SK-N-SH treated with all-trans-retinoic acid at 6 μM for 48 hours (cell line): ENCODE results near the gene PPIL1.

Experiments used
- ATAC-seq: fragments of 200-7000 bp; cut with Tn5 transposase; 3 replicates; pipeline ENCODE4 v1.9.1; 2020; ENCODE audit warnings: mild to moderate bottlenecking, moderate library complexity
- ARNTL ChIP-seq: fragments of 450-650 bp; formaldehyde crosslinking; IDR thresholded peaks from 2 replicates; pipeline ENCODE4 v1.5.0; 2020; ENCODE audit warnings: low read depth, mild to moderate bottlenecking, moderate library complexity, borderline replicate concordance
- BACH2 ChIP-seq: fragments of 250-450 bp; sonication (Bioruptor Pico); IDR thresholded peaks from 2 replicates; pipeline ENCODE4 v1.9.0; 2021; ENCODE audit warnings: mild to moderate bottlenecking, borderline replicate concordance
- CSDC2 ChIP-seq: fragments of 250-450 bp; sonication (Bioruptor Pico); IDR thresholded peaks from 2 replicates; pipeline ENCODE4 v1.5.0; 2020; ENCODE audit warnings: mild to moderate bottlenecking, moderate library complexity
- CSRNP3 ChIP-seq: fragments of 250-450 bp; sonication (Bioruptor Pico); IDR thresholded peaks from 2 replicates; pipeline ENCODE4 v1.5.1; 2021; ENCODE audit warnings: mild to moderate bottlenecking, moderate library complexity
- ESRRG ChIP-seq: fragments of 250-450 bp; sonication (Bioruptor Pico); IDR thresholded peaks from 2 replicates; pipeline ENCODE4 v1.6.1; 2021; ENCODE audit warnings: mild to moderate bottlenecking
- GLIS3 ChIP-seq: fragments of 250-450 bp; sonication (Bioruptor Pico); IDR thresholded peaks from 2 replicates; pipeline ENCODE4 v1.5.0; 2020; ENCODE audit warnings: mild to moderate bottlenecking, moderate library complexity
- ISL1 ChIP-seq: fragments of 250-450 bp; sonication (Bioruptor Pico); IDR thresholded peaks from 2 replicates; pipeline ENCODE4 v2.1.2; 2022; ENCODE audit warnings: mild to moderate bottlenecking, moderate library complexity
- OSR1 ChIP-seq: fragments of 250-450 bp; sonication (Bioruptor Pico); IDR thresholded peaks from 2 replicates; pipeline ENCODE4 v1.8.0; 2022; ENCODE audit warnings: moderate library complexity, mild to moderate bottlenecking, inconsistent platforms
- PPARA ChIP-seq: fragments of 250-450 bp; sonication (Bioruptor Pico); IDR thresholded peaks from 2 replicates; pipeline ENCODE4 v1.5.0; 2020; ENCODE audit warnings: mild to moderate bottlenecking, borderline replicate concordance
- RARB ChIP-seq: fragments of 250-450 bp; sonication (Bioruptor Pico); IDR thresholded peaks from 2 replicates; pipeline ENCODE4 v1.8.0; 2021; ENCODE audit warnings: mild to moderate bottlenecking, moderate library complexity
- SNAI2 ChIP-seq: fragments of 250-450 bp; sonication (Bioruptor Pico); IDR thresholded peaks from 2 replicates; pipeline ENCODE4 v1.5.0; 2020; ENCODE audit warnings: mild to moderate bottlenecking, moderate library complexity
- TCF4 ChIP-seq: fragments of 250-450 bp; sonication (Bioruptor Pico); IDR thresholded peaks from 2 replicates; pipeline ENCODE4 v1.8.0; 2021; ENCODE audit warnings: mild to moderate bottlenecking, moderate library complexity, borderline replicate concordance
- TOX ChIP-seq: fragments of 250-450 bp; sonication (Bioruptor Pico); IDR thresholded peaks from 2 replicates; pipeline ENCODE4 v1.8.0; 2021; ENCODE audit warnings: mild to moderate bottlenecking, moderate library complexity, borderline replicate concordance
- ZC3H10 ChIP-seq: fragments of 250-450 bp; sonication (Bioruptor Pico); IDR thresholded peaks from 2 replicates; pipeline ENCODE4 v1.5.1; 2021; ENCODE audit warnings: mild to moderate bottlenecking, moderate library complexity
- ZFP30 ChIP-seq: fragments of 450-650 bp; formaldehyde crosslinking; IDR thresholded peaks from 2 replicates; pipeline ENCODE4 v1.5.0; 2022; ENCODE audit warnings: mild to moderate bottlenecking, moderate library complexity
- ZNF565 ChIP-seq: fragments of 450-650 bp; formaldehyde crosslinking; conservative IDR thresholded peaks from 2 replicates; pipeline ENCODE4 v1.5.0; 2020; ENCODE audit warnings: low read depth, mild to moderate bottlenecking, moderate library complexity
- ZNF70 ChIP-seq: fragments of 450-650 bp; formaldehyde crosslinking; IDR thresholded peaks from 2 replicates; pipeline ENCODE4 v1.5.0; 2020; ENCODE audit warnings: mild to moderate bottlenecking, moderate library complexity
- ZNF8 ChIP-seq: fragments of 450-650 bp; formaldehyde crosslinking; IDR thresholded peaks from 2 replicates; pipeline ENCODE4 v1.5.0; 2020; ENCODE audit warnings: mild to moderate bottlenecking, moderate library complexity
- TF ChIP-seq, protein P1 (sequence below): fragments of 250-450 bp; sonication (Bioruptor Pico); IDR thresholded peaks from 2 replicates; pipeline ENCODE4 v1.5.1; 2020; ENCODE audit warnings: low read depth, mild to moderate bottlenecking, moderate library complexity
- TF ChIP-seq, protein P2 (sequence below): fragments of 250-450 bp; sonication (Bioruptor Pico); IDR thresholded peaks from 2 replicates; pipeline ENCODE4 v1.5.0; 2020; ENCODE audit warnings: mild to moderate bottlenecking, moderate library complexity
- TF ChIP-seq, protein P3 (sequence below): fragments of 250-450 bp; sonication (Bioruptor Pico); IDR thresholded peaks from 2 replicates; pipeline ENCODE4 v1.8.0; 2020; ENCODE audit warnings: mild to moderate bottlenecking, moderate library complexity, borderline replicate concordance

Gene PPIL1

DNA sequence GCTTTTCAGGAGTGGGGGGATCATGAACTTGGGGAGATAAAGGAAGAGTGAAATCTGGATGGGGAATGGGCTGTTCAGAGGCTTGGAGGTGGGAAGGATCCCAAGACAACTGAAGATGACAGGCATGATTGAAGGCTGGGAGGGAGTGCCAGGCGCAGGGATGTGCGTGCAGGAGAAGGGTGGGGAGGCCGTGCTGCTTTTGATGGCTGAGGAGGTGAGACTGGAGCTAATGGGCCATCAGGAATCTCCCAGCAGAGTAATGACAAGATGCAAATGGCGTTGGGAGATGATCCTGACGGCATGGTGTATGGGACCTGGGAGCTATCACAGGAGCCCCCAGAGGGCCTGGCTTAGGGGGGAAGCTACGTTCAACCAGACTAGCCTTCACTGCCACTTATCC is 36.9 kb downstream of the PPIL1 start:
- TF ChIP-seq GLIS3 (CRISPR knock-in tag) (no peak), TOX (CRISPR knock-in tag) (no peak), ZFP30 (CRISPR knock-in tag) (no peak), CSRNP3 (no peak), SNAI2 (CRISPR knock-in tag) (no peak), CSDC2 (no peak)
- TF ChIP-seq, protein P1, sequence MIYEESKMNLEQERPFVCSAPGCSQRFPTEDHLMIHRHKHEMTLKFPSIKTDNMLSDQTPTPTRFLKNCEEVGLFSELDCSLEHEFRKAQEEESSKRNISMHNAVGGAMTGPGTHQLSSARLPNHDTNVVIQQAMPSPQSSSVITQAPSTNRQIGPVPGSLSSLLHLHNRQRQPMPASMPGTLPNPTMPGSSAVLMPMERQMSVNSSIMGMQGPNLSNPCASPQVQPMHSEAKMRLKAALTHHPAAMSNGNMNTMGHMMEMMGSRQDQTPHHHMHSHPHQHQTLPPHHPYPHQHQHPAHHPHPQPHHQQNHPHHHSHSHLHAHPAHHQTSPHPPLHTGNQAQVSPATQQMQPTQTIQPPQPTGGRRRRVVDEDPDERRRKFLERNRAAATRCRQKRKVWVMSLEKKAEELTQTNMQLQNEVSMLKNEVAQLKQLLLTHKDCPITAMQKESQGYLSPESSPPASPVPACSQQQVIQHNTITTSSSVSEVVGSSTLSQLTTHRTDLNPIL (CRISPR knock-in tag): no peak
- TF ChIP-seq, protein P2, sequence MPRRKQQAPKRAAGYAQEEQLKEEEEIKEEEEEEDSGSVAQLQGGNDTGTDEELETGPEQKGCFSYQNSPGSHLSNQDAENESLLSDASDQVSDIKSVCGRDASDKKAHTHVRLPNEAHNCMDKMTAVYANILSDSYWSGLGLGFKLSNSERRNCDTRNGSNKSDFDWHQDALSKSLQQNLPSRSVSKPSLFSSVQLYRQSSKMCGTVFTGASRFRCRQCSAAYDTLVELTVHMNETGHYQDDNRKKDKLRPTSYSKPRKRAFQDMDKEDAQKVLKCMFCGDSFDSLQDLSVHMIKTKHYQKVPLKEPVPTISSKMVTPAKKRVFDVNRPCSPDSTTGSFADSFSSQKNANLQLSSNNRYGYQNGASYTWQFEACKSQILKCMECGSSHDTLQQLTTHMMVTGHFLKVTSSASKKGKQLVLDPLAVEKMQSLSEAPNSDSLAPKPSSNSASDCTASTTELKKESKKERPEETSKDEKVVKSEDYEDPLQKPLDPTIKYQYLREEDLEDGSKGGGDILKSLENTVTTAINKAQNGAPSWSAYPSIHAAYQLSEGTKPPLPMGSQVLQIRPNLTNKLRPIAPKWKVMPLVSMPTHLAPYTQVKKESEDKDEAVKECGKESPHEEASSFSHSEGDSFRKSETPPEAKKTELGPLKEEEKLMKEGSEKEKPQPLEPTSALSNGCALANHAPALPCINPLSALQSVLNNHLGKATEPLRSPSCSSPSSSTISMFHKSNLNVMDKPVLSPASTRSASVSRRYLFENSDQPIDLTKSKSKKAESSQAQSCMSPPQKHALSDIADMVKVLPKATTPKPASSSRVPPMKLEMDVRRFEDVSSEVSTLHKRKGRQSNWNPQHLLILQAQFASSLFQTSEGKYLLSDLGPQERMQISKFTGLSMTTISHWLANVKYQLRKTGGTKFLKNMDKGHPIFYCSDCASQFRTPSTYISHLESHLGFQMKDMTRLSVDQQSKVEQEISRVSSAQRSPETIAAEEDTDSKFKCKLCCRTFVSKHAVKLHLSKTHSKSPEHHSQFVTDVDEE (CRISPR knock-in tag): no peak
- ATAC-seq: no peak

DNA sequence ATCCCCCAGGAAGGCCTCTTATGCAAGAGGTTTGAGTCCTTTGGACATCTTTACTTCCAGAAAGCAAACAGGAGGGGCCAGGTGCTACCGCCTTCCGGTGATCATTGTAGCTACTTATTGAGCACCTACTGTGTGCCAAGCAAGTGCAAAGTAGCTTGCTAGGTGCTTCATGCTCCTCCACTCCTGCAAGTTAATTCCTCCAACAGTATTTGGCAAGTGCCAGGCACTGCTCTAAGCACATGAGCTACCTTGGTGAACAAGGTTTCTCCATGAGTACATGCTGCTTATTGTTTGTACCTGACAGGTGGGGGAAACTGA is 37.6 kb downstream of the PPIL1 start:
- TF ChIP-seq, protein P3, sequence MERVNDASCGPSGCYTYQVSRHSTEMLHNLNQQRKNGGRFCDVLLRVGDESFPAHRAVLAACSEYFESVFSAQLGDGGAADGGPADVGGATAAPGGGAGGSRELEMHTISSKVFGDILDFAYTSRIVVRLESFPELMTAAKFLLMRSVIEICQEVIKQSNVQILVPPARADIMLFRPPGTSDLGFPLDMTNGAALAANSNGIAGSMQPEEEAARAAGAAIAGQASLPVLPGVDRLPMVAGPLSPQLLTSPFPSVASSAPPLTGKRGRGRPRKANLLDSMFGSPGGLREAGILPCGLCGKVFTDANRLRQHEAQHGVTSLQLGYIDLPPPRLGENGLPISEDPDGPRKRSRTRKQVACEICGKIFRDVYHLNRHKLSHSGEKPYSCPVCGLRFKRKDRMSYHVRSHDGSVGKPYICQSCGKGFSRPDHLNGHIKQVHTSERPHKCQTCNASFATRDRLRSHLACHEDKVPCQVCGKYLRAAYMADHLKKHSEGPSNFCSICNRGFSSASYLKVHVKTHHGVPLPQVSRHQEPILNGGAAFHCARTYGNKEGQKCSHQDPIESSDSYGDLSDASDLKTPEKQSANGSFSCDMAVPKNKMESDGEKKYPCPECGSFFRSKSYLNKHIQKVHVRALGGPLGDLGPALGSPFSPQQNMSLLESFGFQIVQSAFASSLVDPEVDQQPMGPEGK (CRISPR knock-in tag): no peak
- TF ChIP-seq ESRRG: no peak
- no peak for TF ChIP-seq ZNF8 (CRISPR knock-in tag)
- no peak for TF ChIP-seq ZNF70 (CRISPR knock-in tag)
- no peak for TF ChIP-seq ISL1
- TF ChIP-seq BACH2 (CRISPR knock-in tag): no peak
- TF ChIP-seq, protein P1 (CRISPR knock-in tag): no peak
- no peak for TF ChIP-seq OSR1 (CRISPR knock-in tag)
- no peak for TF ChIP-seq ARNTL
- TF ChIP-seq, protein P2 (CRISPR knock-in tag): no peak
- TF ChIP-seq ZFP30 (CRISPR knock-in tag): no peak
- no peak for TF ChIP-seq TOX (CRISPR knock-in tag)
- no peak for TF ChIP-seq ZNF565 (CRISPR knock-in tag)
- TF ChIP-seq RARB (CRISPR knock-in tag): no peak
- TF ChIP-seq SNAI2 (CRISPR knock-in tag): no peak
- no peak for TF ChIP-seq PPARA (CRISPR knock-in tag)
- TF ChIP-seq CSDC2: no peak
- no peak for TF ChIP-seq TCF4 (CRISPR knock-in tag)
- TF ChIP-seq ZC3H10 (CRISPR knock-in tag): no peak
- no peak for ATAC-seq
